Coronary artery (tissue), 2 donors: Measurements from ENCODE around the gene TAS1R3.

Source experiments
- DNase-seq: peaks from one replicate; pipeline ENCODE4 v3.0.0-alpha.2; 2017; ENCODE audit warnings: low spot score
- H3K27ac ChIP-seq, 2 donors: fragments of 200-600 bp; sonication (generic); one replicate each; pipeline ENCODE4 v1.5.1; 2016 to 2019
- H3K4me3 ChIP-seq: fragments of 200-600 bp; sonication (generic); 2 replicates; pipeline ENCODE4 v1.5.1; 2016; ENCODE audit warnings: mild to moderate bottlenecking, moderate library complexity
- TF ChIP-seq, protein P1 (sequence below): fragments of 200-600 bp; sonication (generic); IDR thresholded peaks from one replicate; pipeline ENCODE4 v1.5.1; 2019; ENCODE audit warnings: antibody characterized with exemption

TAS1R3 gene

GRCh38 chr1:1303736-1304135 is 27.3 kb upstream of the TAS1R3 start:
- peak overlapping the region in 1 of 2 donors; percentile 73 for H3K27ac ChIP-seq
- no peak for DNase-seq
- no peak overlapping the region for H3K4me3 ChIP-seq
- TF ChIP-seq, protein P1, sequence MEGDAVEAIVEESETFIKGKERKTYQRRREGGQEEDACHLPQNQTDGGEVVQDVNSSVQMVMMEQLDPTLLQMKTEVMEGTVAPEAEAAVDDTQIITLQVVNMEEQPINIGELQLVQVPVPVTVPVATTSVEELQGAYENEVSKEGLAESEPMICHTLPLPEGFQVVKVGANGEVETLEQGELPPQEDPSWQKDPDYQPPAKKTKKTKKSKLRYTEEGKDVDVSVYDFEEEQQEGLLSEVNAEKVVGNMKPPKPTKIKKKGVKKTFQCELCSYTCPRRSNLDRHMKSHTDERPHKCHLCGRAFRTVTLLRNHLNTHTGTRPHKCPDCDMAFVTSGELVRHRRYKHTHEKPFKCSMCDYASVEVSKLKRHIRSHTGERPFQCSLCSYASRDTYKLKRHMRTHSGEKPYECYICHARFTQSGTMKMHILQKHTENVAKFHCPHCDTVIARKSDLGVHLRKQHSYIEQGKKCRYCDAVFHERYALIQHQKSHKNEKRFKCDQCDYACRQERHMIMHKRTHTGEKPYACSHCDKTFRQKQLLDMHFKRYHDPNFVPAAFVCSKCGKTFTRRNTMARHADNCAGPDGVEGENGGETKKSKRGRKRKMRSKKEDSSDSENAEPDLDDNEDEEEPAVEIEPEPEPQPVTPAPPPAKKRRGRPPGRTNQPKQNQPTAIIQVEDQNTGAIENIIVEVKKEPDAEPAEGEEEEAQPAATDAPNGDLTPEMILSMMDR = no peak

DNA sequence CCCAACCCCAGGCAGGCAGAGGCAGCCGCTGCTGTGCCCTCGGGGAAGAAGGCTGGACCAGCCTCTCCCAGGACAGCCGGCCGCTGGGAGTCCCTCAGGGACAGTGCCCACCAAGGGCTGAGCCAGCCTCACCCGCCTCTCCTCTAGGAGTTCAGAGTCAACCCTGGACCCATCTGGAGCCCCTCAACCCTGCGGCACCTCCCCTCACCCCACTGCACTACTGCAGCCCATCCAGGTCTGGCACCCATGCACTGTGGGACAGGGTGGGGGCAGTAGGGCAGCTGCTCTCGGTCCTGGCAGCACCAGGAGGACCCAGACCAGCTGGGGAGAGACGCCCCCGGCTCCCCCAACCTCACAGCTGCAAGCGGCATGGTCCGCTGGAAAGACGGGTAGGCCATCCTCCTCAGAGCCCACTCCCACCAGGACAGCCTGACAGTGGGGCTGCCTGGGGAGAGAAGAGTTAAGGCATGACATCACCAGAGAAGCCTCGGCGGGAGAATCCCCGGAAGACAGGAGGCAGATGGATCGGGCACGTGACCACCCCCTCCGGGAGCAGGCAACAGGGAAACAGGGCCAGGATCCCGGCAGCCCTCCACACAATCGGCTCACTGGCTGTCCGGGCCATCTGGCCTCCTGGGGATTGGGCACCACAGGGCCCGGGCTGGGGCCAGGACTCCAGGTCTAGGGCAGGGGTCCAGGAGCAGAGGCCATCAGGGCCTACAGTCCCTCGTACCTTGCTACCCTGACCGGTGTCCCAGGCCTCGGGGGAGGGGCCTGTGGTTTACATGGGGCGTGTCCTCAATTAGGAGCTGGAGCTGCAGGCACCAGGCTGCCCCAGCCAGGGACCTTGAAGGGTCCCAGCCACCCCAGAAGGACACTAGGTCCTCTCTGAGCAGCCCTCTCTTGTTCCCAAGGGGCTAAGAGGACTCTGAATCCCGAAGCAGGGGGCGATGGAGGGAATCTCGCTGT is 26.5 kb upstream of the TAS1R3 start:
- no peak for DNase-seq
- Histone ChIP-seq H3K27ac (peak overlapping the region; percentile 35 to 73), H3K4me3 (peak overlapping the region; percentile 81)
- TF ChIP-seq, protein P1 = no peak

DNA sequence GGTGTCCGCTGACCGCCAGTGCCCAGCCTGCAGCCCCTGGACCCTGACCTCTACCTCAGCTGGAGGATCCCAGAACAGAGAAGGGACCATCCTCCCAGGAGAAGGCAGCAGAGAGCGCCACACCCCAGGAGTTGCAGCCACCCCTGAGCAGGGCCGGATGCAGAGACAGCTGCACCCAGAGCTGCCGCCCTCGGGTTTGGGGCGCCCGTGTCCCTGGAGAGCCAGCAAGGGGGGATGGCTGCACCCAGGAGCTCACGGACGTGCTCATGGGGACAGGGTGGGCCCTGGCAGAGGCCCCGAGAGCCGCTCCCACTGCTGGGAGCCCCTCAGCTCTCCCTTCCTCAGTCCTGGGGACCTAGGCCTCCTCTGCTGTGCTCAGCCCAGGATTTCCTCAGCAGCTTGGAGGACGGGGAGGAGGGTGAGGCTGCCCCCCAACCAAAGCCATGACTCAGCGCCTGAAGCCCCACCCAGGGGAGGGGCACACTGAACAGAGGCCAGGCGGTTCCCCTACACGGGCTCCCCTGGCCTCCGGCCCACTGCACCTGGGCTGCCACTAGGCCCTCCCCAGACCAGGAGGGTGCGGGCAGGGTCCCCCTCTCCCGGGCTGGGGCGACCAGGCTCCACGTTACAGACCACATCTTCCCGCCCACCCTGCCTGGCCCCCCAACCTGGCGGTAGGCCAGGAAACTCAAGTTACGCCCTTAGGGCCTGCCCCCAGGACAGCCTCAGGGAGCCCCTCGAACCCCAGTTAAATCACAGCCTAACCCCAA is 25.6 kb upstream of the TAS1R3 start:
- Histone ChIP-seq H3K4me3 (peak overlapping the region; percentile 81), H3K27ac (peak overlapping the region; percentile 35 to 73)
- no peak for DNase-seq
- TF ChIP-seq, protein P1 = no peak

DNA sequence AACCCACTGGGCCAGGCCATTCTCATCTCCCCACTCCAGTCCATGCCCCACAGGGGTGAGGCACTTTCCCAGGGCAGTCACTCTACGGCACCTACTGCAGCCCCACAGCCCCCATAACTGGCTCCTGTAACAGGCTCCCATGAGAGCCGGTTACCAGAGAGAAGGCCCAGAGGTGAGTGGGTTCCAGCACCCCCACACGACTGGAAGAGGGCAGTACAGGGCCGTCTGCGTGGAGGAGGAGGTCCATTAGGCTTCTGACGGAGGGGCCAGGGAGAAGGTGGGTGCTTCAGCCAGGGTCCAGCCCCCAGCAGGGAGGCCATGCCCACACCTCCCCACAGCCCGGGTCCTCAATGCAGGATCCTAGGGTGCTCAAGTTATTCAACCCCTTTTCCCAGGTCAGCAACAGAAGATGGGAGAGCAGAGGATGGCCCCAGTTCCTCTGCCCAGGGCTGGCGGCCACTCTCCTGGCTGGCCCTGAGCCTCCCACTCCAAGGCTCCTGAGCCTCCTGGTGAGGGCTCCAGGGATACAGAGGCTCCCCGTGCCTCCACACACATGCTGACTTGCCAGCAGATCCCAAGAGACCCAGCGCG is 24.9 kb upstream of the TAS1R3 start:
- DNase-seq = no peak
- TF ChIP-seq, protein P1 = no peak
- Histone ChIP-seq H3K27ac (peak overlapping the region; percentile 35 to 73), H3K4me3 (peak overlapping the region; percentile 81)

DNA sequence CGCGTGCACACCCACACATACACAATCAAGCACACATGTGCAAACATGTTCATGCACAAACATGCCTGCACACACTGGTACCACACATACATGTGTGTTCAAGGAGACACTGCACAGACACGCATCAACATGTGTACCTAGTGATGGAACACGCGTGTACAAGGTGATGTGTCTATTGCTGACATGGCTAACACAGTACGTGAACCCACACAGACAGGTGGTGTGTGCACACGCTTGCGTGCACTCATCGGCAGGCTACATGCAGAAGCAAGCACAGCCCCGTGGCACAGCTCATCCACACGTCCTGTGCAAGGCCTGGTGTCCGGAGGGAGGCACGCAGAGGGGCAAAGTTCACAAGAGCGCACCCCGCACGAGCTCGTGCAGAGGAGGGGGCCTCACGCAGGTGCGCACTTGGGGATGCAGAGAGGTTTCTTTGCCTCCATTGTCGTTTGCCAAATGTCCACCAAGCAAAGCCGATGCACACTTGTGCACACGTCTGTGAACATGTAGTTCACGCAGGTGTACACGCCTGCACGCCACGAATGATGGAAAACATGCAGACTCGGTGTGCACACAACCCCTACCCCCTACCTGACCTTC is 24.3 kb upstream of the TAS1R3 start:
- TF ChIP-seq, protein P1 = no peak
- Histone ChIP-seq H3K4me3 (peak overlapping the region; percentile 81), H3K27ac (peak overlapping the region; percentile 89 to 98)
- DNase-seq = no peak

DNA sequence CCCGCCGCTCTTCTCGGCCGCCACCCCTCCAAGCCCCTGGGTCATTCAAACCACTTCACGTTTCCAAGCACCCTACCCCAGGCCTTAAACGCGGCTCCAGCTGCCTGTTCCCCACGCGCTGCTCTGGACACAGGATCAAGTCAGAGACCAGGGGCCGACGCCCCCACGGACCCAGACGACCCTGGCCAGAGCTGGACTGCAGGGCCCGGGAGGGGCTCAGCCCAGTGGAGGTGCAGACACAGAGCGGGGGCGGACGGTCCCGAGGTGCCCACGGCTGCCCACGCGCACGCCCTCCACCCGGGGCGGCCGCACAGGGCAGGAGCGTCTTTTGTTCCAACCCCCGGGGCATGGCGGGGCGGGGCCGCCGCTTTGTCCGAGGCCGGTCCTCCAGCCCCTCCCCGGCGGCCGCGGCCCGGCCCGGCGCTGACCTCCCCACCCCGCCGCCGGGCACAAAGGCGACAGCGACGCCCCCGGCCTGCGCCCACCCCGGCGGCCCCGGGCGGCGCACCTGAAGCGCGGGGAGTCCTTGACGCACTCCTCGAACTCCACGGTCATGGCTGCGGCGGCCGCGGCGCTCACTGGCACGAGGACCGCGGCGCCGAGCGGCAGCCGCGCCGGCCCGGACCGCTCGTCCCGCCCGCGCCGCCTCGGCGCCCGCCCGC is 23.7 kb upstream of the TAS1R3 start:
- Histone ChIP-seq H3K27ac (peak overlapping the region; percentile 89 to 98), H3K4me3 (peak overlapping the region; percentile 81)
- DNase-seq = no peak
- TF ChIP-seq, protein P1 = no peak
